GM19043 (cell line): ENCODE results near the gene FTH1.

Experiments used
- ATAC-seq: cut with Tn5 transposase; IDR thresholded peaks from one replicate; pipeline ENCODE4 v1.9.1; 2021; ENCODE audit warnings: low read depth; ENCODE audit not compliant: unreplicated experiment

Gene FTH1

DNA sequence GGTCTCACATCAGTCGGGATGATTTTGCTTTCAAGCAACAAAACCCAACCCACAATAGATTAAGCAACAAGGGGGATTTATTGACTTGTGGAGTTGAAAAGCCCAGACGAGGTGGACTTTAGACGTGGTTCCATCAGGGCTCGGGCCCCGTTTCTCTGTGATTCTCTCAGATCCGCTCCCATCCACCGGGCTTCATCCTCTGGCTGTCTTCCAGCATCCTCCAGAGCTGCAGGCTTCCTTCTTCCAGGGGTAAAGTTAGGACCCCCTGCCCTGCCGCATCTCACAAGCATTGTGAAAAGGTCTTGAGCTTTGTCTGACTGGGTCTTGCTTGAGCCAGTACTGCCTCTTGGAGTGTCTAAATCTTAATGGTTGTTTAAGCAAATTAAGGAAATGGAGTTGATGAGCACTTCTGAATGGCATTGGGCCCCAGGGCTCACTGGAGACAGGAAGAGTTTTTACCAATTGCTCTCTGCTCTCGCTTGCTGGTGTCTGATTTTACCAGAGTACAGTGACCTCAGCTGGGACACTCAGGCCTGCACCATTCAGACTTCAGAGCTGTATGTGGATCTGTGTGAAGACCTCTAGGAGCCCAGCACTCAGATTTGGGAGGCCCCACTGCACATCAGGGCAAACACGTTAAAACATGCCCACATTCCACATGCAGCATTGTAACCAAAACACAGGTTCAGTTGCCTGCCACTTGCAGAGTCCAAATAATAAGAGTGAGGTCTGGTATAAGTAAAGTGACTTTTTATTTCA lies 13.5 kb upstream of the FTH1 start:
- no peak for ATAC-seq

GRCh38 chr11:61978703-61979661 lies 11.5 kb upstream of the FTH1 start:
- ATAC-seq, result no peak

DNA sequence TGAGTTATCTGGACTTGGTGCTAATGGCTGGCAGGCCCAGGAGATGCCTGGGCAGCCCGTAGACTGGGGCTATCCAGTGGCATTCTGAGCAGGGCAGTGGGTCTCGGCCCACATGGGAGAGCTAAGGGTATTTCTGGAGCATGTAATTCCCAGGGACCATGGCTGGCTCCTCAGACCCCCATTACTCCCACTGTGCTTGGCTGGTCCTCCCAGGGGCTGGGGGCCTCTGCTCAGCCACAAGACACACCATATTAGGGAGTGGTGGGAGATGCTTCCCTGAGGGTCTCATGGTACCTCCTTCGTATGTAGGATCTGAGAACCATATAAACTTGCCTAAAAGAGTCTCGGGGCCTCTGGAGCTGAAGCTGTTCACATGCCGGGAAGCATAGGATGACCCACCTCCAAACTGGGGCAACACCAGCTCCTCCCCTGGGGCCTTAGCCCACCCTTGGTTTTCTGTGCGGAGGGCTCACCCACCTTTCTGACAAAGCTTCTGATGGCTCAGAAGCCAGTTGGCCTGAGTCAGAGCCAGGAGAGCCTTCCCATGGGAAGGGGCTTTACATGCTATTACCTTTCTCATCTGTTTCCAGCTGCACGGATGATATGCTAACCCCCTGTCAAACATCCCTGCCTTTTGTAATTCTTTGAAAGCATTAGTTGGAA lies 9.5 kb upstream of the FTH1 start:
- no peak for ATAC-seq

- no peak for ATAC-seq
These were observed 9.0 kb upstream of the FTH1 start for GRCh38 chr11:61976420-61976800.

GRCh38 chr11:61975638-61976419 lies 8.4 kb upstream of the FTH1 start:
- ATAC-seq, result no peak

DNA sequence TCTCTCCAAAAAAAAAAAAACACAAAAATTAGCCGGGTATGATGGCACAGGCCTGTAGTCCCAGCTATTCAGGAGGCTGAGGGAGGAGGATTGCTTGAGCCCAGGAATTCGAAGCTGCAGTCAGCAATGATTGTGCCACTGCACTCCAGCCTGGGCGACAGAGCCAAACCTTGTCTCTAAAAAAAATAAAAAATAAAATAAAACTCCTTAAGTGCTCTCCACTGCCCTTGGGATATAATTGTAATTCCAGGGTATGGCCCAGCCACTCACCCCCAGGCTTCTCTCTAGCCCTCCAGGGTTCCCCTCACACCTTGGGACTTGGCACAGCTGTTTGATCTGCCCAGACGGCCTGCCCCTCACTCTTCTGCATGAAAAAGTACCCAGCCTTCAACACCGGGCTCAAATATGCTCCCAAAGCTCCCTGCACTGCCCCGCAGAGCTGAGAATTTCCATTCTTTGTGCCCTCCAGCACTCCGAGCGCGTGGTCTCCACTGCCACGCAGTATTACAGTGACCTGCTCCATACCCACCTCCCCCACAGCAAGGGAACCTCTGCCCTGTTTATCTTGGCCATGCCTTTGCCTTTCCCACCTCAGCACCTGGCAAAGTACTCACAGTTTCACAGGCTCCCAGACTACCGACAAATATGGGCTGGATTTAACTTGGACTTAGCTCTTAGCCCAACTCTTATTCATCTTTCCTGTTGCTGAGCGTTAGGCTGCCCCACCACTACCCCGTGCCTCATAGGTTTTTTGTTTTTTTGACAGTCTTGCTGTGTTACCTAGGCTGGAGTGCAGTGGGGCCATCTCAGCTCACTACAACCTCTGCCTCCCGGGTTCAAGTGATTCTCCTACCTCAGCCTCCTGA lies 7.6 kb upstream of the FTH1 start:
- no peak for ATAC-seq

DNA sequence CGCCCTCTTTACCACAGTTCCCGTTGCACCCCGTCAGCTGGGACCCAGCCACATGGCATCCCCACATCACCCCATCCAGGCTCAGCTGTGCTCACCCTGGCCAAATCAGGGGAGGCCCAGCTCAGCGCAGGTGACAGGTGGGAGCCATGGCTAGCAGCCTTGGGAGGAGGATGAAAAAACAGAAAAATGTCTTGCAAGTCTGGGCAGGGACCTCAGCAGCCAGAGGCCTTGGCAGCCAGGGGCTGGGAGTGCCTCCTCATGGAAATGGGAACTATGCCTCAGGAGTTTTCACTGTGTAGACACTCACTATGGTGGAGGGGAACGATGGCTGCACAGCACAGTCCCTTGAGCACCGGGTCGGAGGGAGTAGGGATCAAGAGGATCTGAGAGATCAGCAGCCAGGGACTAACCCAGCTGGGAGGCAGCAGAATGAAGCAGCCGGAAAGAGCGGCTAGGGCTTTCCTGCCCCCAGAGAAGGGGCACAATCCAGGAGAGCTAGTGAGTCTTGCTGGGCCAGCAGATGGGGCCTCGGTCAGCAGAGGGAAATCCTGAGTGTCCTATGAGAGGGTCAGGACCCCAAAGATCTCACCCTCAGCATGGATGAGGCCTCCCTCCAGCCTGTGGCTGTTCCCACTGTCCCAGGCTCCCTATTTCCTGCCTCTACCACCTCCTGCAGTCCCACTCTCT lies 6.2 kb upstream of the FTH1 start:
- no peak for ATAC-seq

DNA sequence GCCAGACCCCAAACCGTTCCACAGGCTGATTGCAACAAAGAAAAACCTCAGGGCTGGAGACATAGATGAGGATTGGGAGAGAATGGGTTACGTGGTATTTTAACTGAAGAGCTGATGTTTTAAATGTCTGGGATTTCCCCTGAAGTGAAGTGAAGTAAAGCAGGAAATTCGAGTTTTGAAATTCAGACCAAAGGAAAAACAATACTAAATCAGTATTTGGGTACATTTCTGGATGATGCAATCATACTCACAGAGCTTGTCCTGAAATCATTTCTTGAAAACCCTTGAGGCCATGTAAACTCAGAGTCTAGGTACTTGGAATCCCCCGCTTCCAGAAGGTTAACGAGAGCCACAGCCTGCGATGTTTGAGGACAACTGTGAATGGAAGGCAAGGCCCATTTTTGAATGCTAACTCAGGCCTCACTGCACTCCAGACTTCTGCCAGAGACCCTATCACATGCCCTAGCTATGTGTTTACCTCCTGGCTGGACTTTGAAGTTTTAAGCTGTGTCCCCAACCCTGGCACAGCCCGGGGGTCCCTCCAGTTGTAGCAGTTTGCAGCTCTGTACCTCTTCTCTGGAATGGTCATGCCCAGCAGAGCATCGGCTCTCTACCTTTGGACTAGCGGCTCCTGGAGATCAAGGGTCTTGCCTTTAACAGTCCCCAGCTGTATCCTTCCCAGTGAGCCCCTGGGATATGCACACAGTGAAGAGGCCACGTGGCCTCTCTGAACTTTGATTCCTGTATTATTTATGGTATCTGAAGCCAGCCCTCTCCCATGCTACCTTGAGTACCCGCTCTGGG lies 5.4 kb upstream of the FTH1 start:
- no peak for ATAC-seq

GRCh38 chr11:61972112-61972671 lies 4.8 kb upstream of the FTH1 start:
- ATAC-seq, result no peak

DNA sequence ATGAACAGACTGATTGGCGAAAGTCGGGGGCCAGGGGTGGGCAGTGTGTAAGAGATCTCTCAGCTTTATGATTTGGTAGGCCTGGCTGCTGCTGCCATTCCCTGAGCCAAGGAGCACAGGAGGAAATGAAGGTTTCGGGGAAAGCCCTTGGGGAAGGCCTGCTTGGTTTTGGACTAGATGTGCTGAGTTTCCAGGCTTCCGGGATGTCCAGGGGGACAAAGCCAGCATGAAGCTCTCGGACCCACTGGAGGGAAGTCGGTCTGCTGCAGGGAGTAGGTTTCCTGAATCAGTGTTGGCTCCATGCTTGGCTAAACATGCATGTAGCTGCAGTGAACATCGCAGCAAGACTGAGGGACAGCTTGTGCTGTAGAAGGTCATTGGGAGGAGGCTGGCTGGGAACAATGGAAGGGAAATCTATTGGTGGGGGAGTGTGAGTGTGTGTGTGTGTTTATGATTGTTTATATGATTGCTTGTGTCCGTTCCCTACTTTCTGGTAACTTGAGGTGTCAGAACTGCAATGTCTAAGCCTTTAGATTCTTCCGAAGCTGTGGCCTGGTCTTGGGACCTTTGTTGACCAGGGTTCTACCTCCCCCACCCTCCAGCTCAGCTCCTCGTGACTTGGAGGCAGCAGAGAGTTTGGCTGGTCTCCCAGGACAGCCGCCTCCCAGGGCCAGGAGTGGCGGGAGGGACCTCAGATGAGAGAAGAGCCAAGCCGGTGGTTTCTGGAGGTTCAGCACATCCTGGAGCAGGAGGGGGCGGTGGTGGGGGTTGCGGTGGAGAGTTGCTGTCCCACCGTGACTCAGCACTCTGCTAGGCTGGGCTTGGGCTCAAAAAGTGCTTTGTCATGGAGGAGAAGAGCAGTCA lies 4.0 kb upstream of the FTH1 start:
- ATAC-seq, result no peak

DNA sequence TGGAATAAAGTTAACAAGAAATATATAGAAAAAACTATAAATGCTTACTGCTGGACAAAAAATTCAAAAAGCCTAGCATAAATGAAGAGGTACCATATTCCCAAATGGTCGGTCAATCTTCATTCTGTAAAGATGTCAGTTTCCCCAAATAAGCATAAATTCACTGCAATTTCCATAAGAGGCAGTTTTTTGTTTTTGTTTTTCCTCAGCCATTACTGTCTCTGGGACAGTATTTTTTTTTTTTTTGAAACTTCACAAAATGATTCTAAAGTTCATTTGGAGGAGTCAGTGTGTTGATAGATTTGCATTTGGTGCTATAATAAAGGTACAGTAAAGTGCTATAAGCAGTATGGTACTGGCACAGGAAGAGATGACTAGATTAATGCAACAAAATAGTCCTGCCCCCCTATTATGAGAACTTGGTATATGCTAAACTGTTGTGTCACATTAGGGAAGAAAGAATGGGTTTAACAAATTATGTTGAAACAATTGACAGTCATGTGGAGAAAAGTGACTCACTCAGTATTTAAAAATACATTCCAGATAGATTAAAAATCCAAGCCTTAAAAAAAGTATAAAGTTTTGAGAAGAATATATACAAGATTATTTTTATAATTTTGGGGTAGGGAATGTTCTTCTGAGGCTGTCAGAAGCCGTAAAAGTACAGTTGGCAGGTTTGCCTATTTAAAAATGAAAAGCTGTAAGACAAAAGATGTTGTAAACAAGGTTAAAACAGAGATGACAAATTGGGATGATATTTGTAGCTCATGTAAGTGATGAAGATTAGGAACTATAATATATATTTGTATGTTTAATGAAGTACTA lies 2.6 kb upstream of the FTH1 start:
- ATAC-seq, result no peak

DNA sequence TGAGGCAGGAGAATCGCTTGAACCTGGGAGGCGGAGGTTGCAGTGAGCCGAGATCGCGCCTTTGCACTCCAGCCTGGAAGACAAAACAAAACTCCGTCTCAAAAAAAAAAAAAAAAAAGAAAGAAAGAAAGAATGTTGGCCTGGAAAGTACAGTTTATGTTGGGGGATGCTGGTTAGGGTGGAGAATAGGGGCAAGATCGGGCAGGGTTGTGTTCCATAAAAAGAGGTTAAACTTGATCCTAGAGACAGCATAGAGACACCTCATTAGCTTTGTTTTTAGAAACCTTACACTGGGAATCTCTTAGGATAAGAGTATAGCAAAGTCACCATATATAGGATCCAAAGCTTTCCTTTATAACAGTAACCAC lies 1.9 kb upstream of the FTH1 start:
- ATAC-seq, result no peak

DNA sequence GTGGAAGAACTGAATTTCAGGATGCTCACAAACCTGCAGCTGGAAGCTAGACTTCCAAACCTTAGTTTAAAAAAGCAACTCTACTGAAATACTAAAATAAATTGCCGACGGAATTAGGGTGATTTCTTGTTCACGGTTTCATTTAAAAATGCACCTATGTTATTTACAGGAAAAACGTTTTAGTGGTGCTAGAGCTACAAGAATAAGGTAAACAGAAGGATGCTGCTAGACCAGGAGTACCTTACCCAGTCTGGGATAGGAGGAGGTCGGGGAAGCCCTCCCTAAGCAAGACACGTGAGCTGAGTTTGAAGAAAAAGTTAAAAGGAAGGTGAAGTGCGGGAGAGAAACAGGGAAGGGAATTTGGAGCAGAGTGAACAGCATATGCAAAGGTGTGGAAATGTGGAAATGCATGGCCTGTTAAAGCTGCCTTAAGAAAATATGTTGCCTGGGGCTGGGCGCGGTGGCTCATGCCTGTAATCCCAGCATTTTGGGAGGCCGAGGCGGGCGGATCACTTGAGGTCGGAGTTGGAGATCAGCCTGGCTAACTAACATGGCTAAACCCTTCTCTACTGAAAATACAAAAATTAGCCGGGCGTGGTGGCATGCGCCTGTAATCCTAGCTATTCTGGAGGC lies 1.4 kb upstream of the FTH1 start:
- no peak for ATAC-seq

- no peak for ATAC-seq
These were observed 707 bp upstream of the FTH1 start for GRCh38 chr11:61967924-61968757.

DNA sequence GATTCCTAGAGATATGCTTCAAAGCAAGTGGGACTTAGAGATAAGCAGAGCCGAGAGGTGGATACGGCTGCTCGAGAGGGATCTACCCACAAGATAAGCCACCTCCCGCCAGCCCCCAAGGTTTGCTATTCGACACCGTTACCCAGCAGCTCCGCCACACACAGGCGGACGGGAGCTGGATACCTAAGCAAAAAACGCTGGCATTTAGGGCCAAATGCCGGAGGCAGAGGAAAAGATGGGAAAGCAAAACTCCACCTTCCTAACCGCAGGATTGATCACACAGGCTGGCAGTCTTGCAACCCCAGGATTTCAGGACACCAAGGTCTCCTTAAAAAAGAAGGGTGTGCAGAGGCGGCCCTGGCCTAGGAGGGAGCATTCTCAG lies 709 bp downstream of the FTH1 start:
- no peak for ATAC-seq
